Stimulated activated CD4-positive, alpha-beta T cell treated with anti-CD3 and anti-CD28 coated beads, Interleukin-12 subunit alpha, Interleukin-12 subunit beta, amount 100 ng/mL, for 24 hours (primary cell): ENCODE data around the gene PRSS27.

Source experiments
- DNase-seq, 2 experiments: peaks; one replicate each; pipeline ENCODE4 v3.0.0-alpha.2; 2020; ENCODE audit warnings: low read depth in 2 of 2

Gene PRSS27

DNA sequence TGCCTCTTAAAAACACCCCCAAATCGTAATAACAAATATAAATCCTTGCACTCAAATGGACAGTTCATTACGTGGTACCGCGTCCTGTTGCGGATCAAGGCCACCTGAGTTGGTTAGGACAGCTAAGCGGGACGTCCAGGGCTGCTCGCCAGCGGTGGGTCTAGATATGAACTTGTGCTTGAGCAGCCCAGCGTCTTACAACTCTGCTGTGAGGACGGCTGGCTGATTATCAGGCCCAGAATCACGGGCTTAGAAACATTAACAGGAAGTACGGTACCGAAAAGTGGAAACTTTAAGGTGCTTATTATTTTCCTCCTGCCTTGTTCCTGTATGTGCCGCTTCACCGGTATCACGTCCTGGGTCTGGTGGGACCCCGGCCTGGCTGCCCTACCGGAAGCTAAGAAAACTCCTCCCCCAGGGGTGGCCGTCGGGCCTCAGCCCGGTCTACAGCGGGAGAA is 31.6 kb upstream of the PRSS27 start:
- DNase-seq: no peak

- DNase-seq: no peak
Measured at GRCh38 chr16:2749936-2750335, 29.9 kb upstream of the PRSS27 start.

- DNase-seq: no peak
Measured at GRCh38 chr16:2749476-2749875, 29.5 kb upstream of the PRSS27 start.

DNA sequence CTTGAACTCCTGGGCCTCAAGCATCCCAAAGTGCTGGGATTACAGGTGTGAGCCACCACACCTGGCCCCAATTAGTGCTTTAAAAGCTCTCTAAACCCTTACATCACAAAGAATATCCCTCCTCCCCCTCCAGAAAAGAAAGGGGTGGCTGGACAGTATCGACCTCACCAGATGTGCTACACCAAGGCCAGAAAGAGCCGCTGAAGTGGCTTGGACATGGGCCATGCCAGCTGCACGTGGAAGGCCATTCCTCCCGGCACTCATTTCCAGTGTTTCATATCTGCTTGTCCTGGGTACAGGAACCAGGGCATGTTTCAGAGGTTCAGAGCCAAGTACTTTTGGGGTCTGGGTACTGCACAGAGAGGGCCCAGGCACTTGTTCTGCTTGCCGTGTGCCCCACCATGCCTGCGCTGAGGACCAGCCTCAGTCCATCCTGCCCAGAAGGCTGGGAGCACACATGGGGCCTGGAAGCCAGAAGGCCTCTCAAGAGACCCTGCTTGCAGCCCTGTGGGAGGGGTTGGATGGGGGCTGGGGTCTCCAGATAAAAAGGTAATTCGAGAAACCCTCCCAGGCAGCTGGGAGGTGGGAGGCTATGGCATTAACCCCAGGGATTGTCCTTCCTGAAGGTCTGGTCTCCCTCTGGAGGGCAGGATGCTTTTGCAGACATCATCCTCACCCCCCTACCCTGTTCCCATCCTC is 28.9 kb upstream of the PRSS27 start:
- no peak for DNase-seq

DNA sequence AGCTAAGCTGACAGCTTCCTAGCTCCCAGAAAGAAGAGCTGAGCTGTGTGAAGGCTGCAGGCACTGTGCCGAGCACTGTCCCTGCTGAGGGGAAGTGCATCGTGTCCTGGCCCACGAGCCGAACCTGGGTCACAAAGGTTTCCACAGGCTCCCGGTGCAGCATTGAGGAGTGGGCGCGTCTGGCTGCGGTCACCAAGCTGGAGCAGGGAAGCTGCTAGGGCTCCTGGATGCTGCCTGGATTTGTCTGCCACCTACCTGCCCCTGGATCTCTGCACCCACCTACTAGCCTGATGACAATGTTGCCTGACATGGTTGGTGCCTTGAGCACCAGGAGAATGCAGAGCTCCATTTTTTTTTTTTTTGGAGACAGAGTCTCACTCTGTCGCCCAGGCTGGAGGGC is 25.9 kb upstream of the PRSS27 start:
- DNase-seq: no peak

- no peak for DNase-seq
Measured at GRCh38 chr16:2745116-2745890, 25.3 kb upstream of the PRSS27 start.

- no peak for DNase-seq
Measured at GRCh38 chr16:2744711-2745110, 24.7 kb upstream of the PRSS27 start.

GRCh38 chr16:2743007-2743810 is 23.2 kb upstream of the PRSS27 start:
- DNase-seq: no peak

GRCh38 chr16:2742323-2743006 is 22.4 kb upstream of the PRSS27 start:
- no peak for DNase-seq

- DNase-seq: no peak
Measured at GRCh38 chr16:2741168-2741567, 21.1 kb upstream of the PRSS27 start.

DNA sequence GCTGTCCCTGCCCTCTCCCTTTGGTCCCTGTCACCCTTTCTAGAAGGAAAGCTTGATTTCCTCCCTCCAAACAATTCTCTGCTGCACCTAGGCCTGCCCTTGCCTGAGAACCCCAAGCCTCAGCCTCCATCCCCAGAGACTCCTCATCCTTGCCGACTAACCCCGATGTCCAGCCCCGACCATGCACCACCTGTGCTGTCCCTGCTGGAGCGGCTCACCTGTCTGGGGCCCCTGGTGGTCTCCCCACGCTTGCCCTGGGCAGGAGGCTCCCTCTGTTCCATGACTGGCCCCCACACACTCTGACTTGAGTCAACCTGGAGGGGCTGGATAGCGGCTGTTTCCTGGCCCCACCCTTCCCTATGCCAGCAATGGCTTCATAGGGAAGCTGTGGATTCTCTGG is 20.5 kb upstream of the PRSS27 start:
- no peak for DNase-seq

DNA sequence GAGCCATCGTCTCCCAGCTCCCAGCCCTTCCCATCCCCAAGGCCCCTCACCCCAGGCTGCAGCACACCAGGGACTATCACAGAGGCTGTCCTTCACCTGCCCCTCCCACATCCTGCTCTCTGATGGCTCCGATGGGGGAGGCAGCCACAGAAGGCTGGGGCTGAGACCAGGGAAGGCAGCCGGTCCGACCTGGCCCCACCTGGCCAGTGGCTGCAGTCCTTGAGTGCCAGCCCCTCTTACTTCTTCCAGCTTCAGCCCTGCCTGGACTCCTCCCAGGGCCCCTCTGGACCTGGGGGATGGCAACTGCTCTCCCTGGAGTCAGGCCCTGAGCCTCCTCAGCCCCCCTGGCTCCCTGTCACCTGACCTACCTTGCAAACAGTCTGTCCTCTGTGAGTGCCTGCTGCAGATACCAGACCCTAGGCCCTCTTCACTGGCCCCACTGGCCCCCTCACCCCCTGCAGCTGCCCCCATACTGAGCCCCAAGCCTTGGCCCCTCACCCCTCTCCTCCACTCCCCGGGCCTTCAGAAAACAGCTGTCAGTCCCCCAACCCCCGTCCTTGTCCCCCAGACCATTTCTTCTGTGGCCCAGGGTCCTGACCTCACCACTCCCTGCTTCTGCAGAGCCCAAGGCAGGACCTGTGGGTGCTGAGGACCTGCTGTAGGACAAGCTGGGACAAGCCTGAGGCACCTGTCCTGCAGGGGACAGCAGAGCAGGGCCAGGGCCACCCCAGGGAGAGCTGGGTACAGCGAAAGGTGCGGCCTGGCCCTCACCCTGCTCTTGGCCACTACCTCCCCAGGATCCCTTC is 19.8 kb upstream of the PRSS27 start:
- DNase-seq: no peak

DNA sequence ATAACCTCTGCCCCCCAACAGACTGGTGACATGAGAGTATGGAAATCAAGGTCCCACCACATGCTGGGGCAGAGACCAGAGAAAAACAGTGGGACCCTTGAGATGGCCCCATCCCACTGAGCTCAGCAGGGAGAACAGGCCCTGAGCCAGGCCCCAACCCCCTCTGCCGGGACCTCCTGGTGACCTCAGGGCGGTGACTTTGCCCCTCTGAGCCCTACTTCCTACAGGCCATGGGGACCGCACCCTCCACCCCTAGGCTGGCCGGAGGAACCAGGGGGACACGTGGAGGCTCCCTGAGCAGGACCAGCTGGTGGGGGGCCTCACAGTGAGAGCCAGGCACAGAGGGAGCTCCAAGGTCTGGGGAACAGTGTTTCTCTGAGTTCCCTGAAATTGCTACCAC is 18.6 kb upstream of the PRSS27 start:
- DNase-seq: no peak

DNA sequence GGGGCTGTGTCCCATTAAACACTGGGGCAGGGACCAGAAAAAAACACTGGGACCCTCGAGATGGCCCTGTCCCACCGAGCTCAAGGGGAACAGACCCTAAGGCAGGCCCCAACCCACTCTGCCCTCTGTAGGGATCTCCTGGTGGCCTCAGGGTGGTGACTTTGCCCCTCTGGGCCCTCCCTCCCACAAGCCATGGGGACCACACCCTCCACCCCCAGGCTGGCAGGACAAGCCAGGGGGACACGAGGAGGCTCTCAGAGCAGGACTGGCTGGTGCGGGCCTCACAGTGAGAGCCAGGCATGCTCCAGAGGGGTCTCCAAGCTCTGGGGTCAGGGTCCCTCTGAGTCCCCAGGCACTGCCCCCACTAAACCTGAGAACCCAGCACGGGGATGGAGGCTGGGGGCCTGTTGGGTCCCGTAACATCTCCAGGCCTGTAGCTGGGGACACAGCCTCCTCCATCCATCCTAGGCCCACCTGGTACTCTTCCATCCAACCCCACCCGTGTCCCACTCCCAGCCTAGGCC is 17.9 kb upstream of the PRSS27 start:
- DNase-seq: no peak

- DNase-seq: no peak
Measured at GRCh38 chr16:2737238-2737605, 17.2 kb upstream of the PRSS27 start.

DNA sequence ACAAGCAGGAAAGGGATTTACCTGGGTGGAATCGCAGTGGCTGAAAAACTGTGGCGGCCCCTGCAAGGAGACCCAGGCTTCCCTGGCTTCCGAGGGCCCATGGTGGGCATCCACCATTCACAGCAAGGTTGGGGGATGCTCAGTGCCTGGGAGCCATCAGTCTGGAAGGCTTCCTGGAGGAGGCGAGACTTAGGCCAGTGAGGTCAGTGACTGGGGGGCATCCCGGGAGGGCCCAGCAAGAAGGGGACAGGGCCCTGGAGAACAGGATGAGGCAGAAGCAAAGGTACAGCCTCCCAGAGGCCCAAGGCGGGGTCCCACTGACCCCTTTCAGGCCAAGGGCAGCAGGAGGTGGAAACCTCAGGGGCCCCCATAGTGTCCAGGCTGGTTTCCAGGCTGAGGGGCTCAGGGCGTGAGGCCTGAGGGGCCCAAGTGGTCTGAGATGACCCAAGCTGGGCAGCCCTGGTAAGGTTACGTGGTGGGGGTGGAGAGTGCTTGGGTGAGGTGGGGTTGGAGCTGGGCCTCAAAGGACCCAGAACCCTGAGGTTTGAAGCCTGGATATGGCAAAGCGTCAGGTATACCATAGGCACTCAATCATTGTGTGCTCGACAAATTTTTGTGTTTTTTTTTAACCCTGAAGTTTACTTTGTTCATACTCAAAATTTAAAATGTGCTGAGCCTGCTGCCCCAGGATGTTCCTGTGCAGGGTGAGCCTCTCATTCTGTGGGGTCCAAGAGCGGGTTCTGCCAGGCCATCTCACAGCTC is 16.6 kb upstream of the PRSS27 start:
- DNase-seq: no peak

DNA sequence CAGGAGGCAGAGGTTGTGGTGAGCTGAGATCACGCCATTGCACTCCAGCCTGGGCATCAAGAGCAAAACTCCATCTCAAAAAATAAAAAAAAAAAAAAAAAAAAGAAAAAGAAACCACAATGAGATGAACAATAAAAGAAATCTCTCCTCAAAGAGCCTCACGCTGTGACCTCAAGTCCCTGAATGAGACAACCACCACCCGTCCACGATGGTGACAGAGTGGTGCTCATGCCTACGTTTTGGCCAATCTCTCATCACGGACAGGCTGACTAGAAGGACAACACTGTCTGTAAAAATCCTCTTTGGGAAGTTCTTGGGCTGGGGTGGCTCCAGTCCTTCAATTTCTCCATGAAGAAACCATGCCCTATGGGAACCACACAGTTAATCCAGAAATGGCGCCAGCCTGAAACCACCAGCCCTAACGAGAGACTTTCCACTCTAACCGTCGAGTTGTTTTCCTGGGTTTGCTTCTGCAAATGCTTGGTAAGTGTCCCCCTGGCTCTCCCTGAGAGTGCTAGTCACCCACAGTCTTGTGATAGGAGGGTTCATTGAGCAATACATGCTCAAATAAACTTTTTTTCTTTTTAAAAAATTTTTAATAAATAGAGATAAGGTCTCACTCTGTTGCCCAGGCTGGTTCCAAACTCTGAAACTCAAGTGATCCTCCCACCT is 15.0 kb upstream of the PRSS27 start:
- DNase-seq: no peak

GRCh38 chr16:2728034-2728433 is 8.0 kb upstream of the PRSS27 start:
- no peak for DNase-seq

- no peak for DNase-seq
Measured at GRCh38 chr16:2726923-2727322, 6.9 kb upstream of the PRSS27 start.
